HS-27A (cell line): ENCODE data around the gene SGCD.

Experiments
- DNase-seq: peaks from one replicate; pipeline ENCODE4 v3.0.0-alpha.2; 2012; ENCODE audit warnings: low read depth, missing footprints

Gene SGCD

GRCh38 chr5:156515121-156515520 lies 188.2 kb downstream of the SGCD start:
- no peak for DNase-seq

GRCh38 chr5:156515803-156516360 lies 188.9 kb downstream of the SGCD start:
- no peak for DNase-seq

GRCh38 chr5:156522651-156523529 lies 195.9 kb downstream of the SGCD start:
- no peak for DNase-seq

- DNase-seq = no peak
These were observed 196.6 kb downstream of the SGCD start for GRCh38 chr5:156523607-156524006.

GRCh38 chr5:156526081-156526925 lies 199.3 kb downstream of the SGCD start:
- no peak for DNase-seq

GRCh38 chr5:156527611-156528010 lies 200.6 kb downstream of the SGCD start:
- no peak for DNase-seq

- DNase-seq = no peak
These were observed 201.7 kb downstream of the SGCD start for GRCh38 chr5:156528673-156529072.

- no peak for DNase-seq
These were observed 202.9 kb downstream of the SGCD start for GRCh38 chr5:156529892-156530291.

- DNase-seq = no peak
These were observed 204.2 kb downstream of the SGCD start for GRCh38 chr5:156531199-156531598.

GRCh38 chr5:156532921-156533320 lies 206.0 kb downstream of the SGCD start:
- no peak for DNase-seq

GRCh38 chr5:156534085-156534484 lies 207.1 kb downstream of the SGCD start:
- no peak for DNase-seq

- no peak for DNase-seq
These were observed 208.0 kb downstream of the SGCD start for GRCh38 chr5:156534906-156535485.

GRCh38 chr5:156540491-156540890 lies 213.5 kb downstream of the SGCD start:
- DNase-seq = no peak

GRCh38 chr5:156541582-156541981 lies 214.6 kb downstream of the SGCD start:
- no peak for DNase-seq

GRCh38 chr5:156543348-156544145 lies 216.6 kb downstream of the SGCD start:
- no peak for DNase-seq

GRCh38 chr5:156552855-156553358 lies 225.9 kb downstream of the SGCD start:
- DNase-seq = no peak

- DNase-seq = no peak
These were observed 229.9 kb downstream of the SGCD start for GRCh38 chr5:156556666-156557406.

GRCh38 chr5:156560002-156560401 lies 233.0 kb downstream of the SGCD start:
- no peak for DNase-seq

- DNase-seq = no peak
These were observed 234.7 kb downstream of the SGCD start for GRCh38 chr5:156561651-156562050.

GRCh38 chr5:156570615-156571014 lies 243.7 kb downstream of the SGCD start:
- no peak for DNase-seq

- DNase-seq = no peak
These were observed 254.8 kb downstream of the SGCD start for GRCh38 chr5:156581725-156582124.
